ENCODE measurements around the gene GCLM. TPM values are rescaled to one million over a fixed set of nuclear protein-coding genes. Genes with fewer than 3 reads are reported as not detected.
A peak's percentile ranks its signal among the peaks of the same experiment; 100 is the strongest.
"Not testable (repeated sequence)": the region's sequence is repeated elsewhere in the genome, so short reads cannot be mapped to it uniquely, and the experiment has no call there.

The GCLM gene
- 10 to 100 TPM; 11.7 to 16.2 TPM for total RNA-seq
- 1 to 10 TPM; 6.8 to 8.1 TPM for polyA plus RNA-seq
- long read RNA-seq, donor 1, full-length matches to known transcripts = 2 of 5 reads
- long read RNA-seq, donor 1, partial matches to known transcripts = 0 of 5 reads
- long read RNA-seq, donor 1, other reads (novel, unspliced or antisense) = 3 of 5 reads
- long read RNA-seq, donor 2, full-length matches to known transcripts = 8 of 12 reads
- long read RNA-seq, donor 2, partial matches to known transcripts = 0 of 12 reads
- long read RNA-seq, donor 2, other reads (novel, unspliced or antisense) = 4 of 12 reads

- WGBS, 2 donors = 1% methylated on average over 99 to 102 of the region's 102 CpGs
- intact Hi-C loops (cut with DNase I) = no loop called here
These were observed at the start of gene GCLM for GRCh38 chr1:93909146-93910050. TSS of gene GCLM (minus strand) at chr1:93909430. CDS start at chr1:93909163, 267 bp downstream.

GRCh38 chr1:93958726-93959100 lies 49.5 kb upstream of the GCLM start:
- Histone ChIP-seq H3K9me3 (ENCODE audit: control insufficient read depth, low read length) (peaks cover 10% of the 10 kb centered on the region), H3K27ac (ENCODE audit: low read depth in 1 of 2, low read length in 2 of 2) (no peak overlapping the region), H3K4me1 (ENCODE audit: control insufficient read depth in 1 of 2, insufficient read depth in 2 of 2, low read length in 2 of 2) (no peaks in the 10 kb centered on the region), H3K27me3 (ENCODE audit: control insufficient read depth in 1 of 2, insufficient read depth in 2 of 2, low read length in 1 of 2) (no peaks in the 10 kb centered on the region), H3K4me3 (ENCODE audit: low read length in 2 of 2) (no peak overlapping the region), H3K36me3 (ENCODE audit: control insufficient read depth in 1 of 2, insufficient read depth in 2 of 2, low read length in 1 of 2) (no peaks in the 10 kb centered on the region)
- ATAC-seq (ENCODE audit: low FRiP score) (no peak), DNase-seq (no peak)
- WGBS, 2 donors = 0 to 9% methylated on average over 1 of the region's 1 CpG
- intact Hi-C loops (cut with DNase I) = no loop called here

More at GRCh38 chr1:93909146-93910050, at the start of gene GCLM:
- H3K27ac ChIP-seq (ENCODE audit: low read depth in 1 of 2, low read length in 2 of 2) = peak within 1 kb of the TSS; percentile 63 to 85
- no peaks in the 10 kb centered on the region for H3K36me3 ChIP-seq (ENCODE audit: control insufficient read depth in 1 of 2, insufficient read depth in 2 of 2, low read length in 1 of 2)
- peaks cover 0 to 6% of the 10 kb centered on the region in 2 donors for H3K4me1 ChIP-seq (ENCODE audit: control insufficient read depth in 1 of 2, insufficient read depth in 2 of 2, low read length in 2 of 2)
- DNase-seq (peak; percentile 95 to 98), ATAC-seq (ENCODE audit: low FRiP score) (peak; percentile 99)
- no peaks in the 10 kb centered on the region for H3K27me3 ChIP-seq (ENCODE audit: control insufficient read depth in 1 of 2, insufficient read depth in 2 of 2, low read length in 1 of 2)
- H3K9me3 ChIP-seq (ENCODE audit: control insufficient read depth, low read length) = no peaks in the 10 kb centered on the region
- H3K4me3 ChIP-seq (ENCODE audit: low read length in 2 of 2) = peak within 1 kb of the TSS; percentile 97

- DNase-seq (no peak), ATAC-seq (ENCODE audit: low FRiP score) (no peak)
- no peaks in the 10 kb centered on the region for H3K36me3 ChIP-seq (ENCODE audit: control insufficient read depth in 1 of 2, insufficient read depth in 2 of 2, low read length in 1 of 2)
- no peaks in the 10 kb centered on the region for H3K4me1 ChIP-seq (ENCODE audit: control insufficient read depth in 1 of 2, insufficient read depth in 2 of 2, low read length in 2 of 2)
- no peak overlapping the region for H3K4me3 ChIP-seq (ENCODE audit: low read length in 2 of 2)
- no peaks in the 10 kb centered on the region for H3K27me3 ChIP-seq (ENCODE audit: control insufficient read depth in 1 of 2, insufficient read depth in 2 of 2, low read length in 1 of 2)
- intact Hi-C loops (cut with DNase I) = no loop called here
- 84 to 92% methylated on average over 1 of the region's 1 CpG for WGBS, 2 donors
- no peak overlapping the region for H3K27ac ChIP-seq (ENCODE audit: low read depth in 1 of 2, low read length in 2 of 2)
- peaks cover 10% of the 10 kb centered on the region for H3K9me3 ChIP-seq (ENCODE audit: control insufficient read depth, low read length)
These were observed 48.9 kb upstream of the GCLM start for GRCh38 chr1:93958032-93958725.

- ATAC-seq (ENCODE audit: low FRiP score) (no peak), DNase-seq (no peak)
- 55 to 62% methylated on average over 1 of the region's 1 CpG for WGBS, 2 donors
- H3K27me3 ChIP-seq (ENCODE audit: control insufficient read depth in 1 of 2, insufficient read depth in 2 of 2, low read length in 1 of 2) = no peaks in the 10 kb centered on the region
- no peak overlapping the region for H3K4me3 ChIP-seq (ENCODE audit: low read length in 2 of 2)
- no peaks in the 10 kb centered on the region for H3K36me3 ChIP-seq (ENCODE audit: control insufficient read depth in 1 of 2, insufficient read depth in 2 of 2, low read length in 1 of 2)
- H3K27ac ChIP-seq (ENCODE audit: low read depth in 1 of 2, low read length in 2 of 2) = no peak overlapping the region
- H3K9me3 ChIP-seq (ENCODE audit: control insufficient read depth, low read length) = peaks cover 10% of the 10 kb centered on the region
- intact Hi-C loops (cut with DNase I) = no loop called here
- H3K4me1 ChIP-seq (ENCODE audit: control insufficient read depth in 1 of 2, insufficient read depth in 2 of 2, low read length in 2 of 2) = no peaks in the 10 kb centered on the region
These were observed 46.5 kb upstream of the GCLM start for GRCh38 chr1:93955765-93956164.

- DNase-seq; intact Hi-C loops (cut with DNase I): not testable (repeated sequence)
- 68 to 82% methylated on average over 2 of the region's 2 CpGs for WGBS, 2 donors
These were observed 37.9 kb upstream of the GCLM start for GRCh38 chr1:93947002-93947686.

GRCh38 chr1:93938461-93939145 lies 29.4 kb upstream of the GCLM start:
- WGBS, 2 donors = 70 to 74% methylated on average over 1 of the region's 1 CpG
- ATAC-seq (ENCODE audit: low FRiP score) = no peak
- intact Hi-C loops (cut with DNase I) = no loop called here
- no peaks in the 10 kb centered on the region for H3K36me3 ChIP-seq (ENCODE audit: control insufficient read depth in 1 of 2, insufficient read depth in 2 of 2, low read length in 1 of 2)
- no peaks in the 10 kb centered on the region for H3K4me1 ChIP-seq (ENCODE audit: control insufficient read depth in 1 of 2, insufficient read depth in 2 of 2, low read length in 2 of 2)
- DNase-seq = no peak
- no peak overlapping the region for H3K4me3 ChIP-seq (ENCODE audit: low read length in 2 of 2)
- H3K27me3 ChIP-seq (ENCODE audit: control insufficient read depth in 1 of 2, insufficient read depth in 2 of 2, low read length in 1 of 2) = no peaks in the 10 kb centered on the region
- no peak overlapping the region for H3K27ac ChIP-seq (ENCODE audit: low read depth in 1 of 2, low read length in 2 of 2)
- H3K9me3 ChIP-seq (ENCODE audit: control insufficient read depth, low read length) = no peaks in the 10 kb centered on the region

More at GRCh38 chr1:93947002-93947686, 37.9 kb upstream of the GCLM start:
- not testable (repeated sequence) for ATAC-seq (ENCODE audit: low FRiP score); H3K4me1 ChIP-seq (ENCODE audit: control insufficient read depth in 1 of 2, insufficient read depth in 2 of 2, low read length in 2 of 2); H3K27ac ChIP-seq (ENCODE audit: low read depth in 1 of 2, low read length in 2 of 2); H3K9me3 ChIP-seq (ENCODE audit: control insufficient read depth, low read length); H3K27me3 ChIP-seq (ENCODE audit: control insufficient read depth in 1 of 2, insufficient read depth in 2 of 2, low read length in 1 of 2); H3K36me3 ChIP-seq (ENCODE audit: control insufficient read depth in 1 of 2, insufficient read depth in 2 of 2, low read length in 1 of 2); H3K4me3 ChIP-seq (ENCODE audit: low read length in 2 of 2)

GRCh38 chr1:93937997-93938396 lies 28.8 kb upstream of the GCLM start:
- WGBS, 2 donors = 75 to 76% methylated on average over 1 of the region's 1 CpG
- DNase-seq = no peak
- H3K27ac ChIP-seq (ENCODE audit: low read depth in 1 of 2, low read length in 2 of 2) = no peak overlapping the region
- no peaks in the 10 kb centered on the region for H3K4me1 ChIP-seq (ENCODE audit: control insufficient read depth in 1 of 2, insufficient read depth in 2 of 2, low read length in 2 of 2)
- no peak overlapping the region for H3K4me3 ChIP-seq (ENCODE audit: low read length in 2 of 2)
- no peaks in the 10 kb centered on the region for H3K9me3 ChIP-seq (ENCODE audit: control insufficient read depth, low read length)
- intact Hi-C loops (cut with DNase I) = no loop called here
- no peak for ATAC-seq (ENCODE audit: low FRiP score)
- no peaks in the 10 kb centered on the region for H3K36me3 ChIP-seq (ENCODE audit: control insufficient read depth in 1 of 2, insufficient read depth in 2 of 2, low read length in 1 of 2)
- H3K27me3 ChIP-seq (ENCODE audit: control insufficient read depth in 1 of 2, insufficient read depth in 2 of 2, low read length in 1 of 2) = no peaks in the 10 kb centered on the region

GRCh38 chr1:93925206-93925605 lies 16.0 kb upstream of the GCLM start:
- WGBS, 2 donors = 88 to 89% methylated on average over 3 of the region's 3 CpGs
- Histone ChIP-seq H3K4me1 (ENCODE audit: control insufficient read depth in 1 of 2, insufficient read depth in 2 of 2, low read length in 2 of 2) (no peaks in the 10 kb centered on the region), H3K27ac (ENCODE audit: low read depth in 1 of 2, low read length in 2 of 2) (no peak overlapping the region), H3K9me3 (ENCODE audit: control insufficient read depth, low read length) (peaks cover 2% of the 10 kb centered on the region), H3K27me3 (ENCODE audit: control insufficient read depth in 1 of 2, insufficient read depth in 2 of 2, low read length in 1 of 2) (no peaks in the 10 kb centered on the region), H3K36me3 (ENCODE audit: control insufficient read depth in 1 of 2, insufficient read depth in 2 of 2, low read length in 1 of 2) (no peaks in the 10 kb centered on the region), H3K4me3 (ENCODE audit: low read length in 2 of 2) (no peak overlapping the region)
- DNase-seq (no peak), ATAC-seq (ENCODE audit: low FRiP score) (no peak)
- intact Hi-C loops (cut with DNase I) = no loop called here

Data from aorta (tissue), 5 donors.